Loucy (cell line): Measurements from ENCODE around the gene CNIH3.
"Not testable (repeated sequence)": the region's sequence is repeated elsewhere in the genome, so short reads cannot be mapped to it uniquely, and the experiment has no call there.

Source experiments
- H2AFZ ChIP-seq: fragments of 200-600 bp; sonication (generic); 2 replicates; pipeline ENCODE4 v1.6.0; 2016; ENCODE audit warnings: antibody characterized with exemption, mild to moderate bottlenecking, low read length, moderate library complexity
- H3F3A ChIP-seq: fragments of 200-600 bp; 2 replicates; pipeline ENCODE4 v1.6.0; 2016; ENCODE audit warnings: antibody characterized with exemption, low read depth, mild to moderate bottlenecking
- H3K27me3 ChIP-seq: fragments of 200-600 bp; sonication (generic); 2 replicates; pipeline ENCODE4 v1.6.1; 2014; ENCODE audit warnings: low read length, mild to moderate bottlenecking; ENCODE audit not compliant: insufficient read depth, poor library complexity, severe bottlenecking
- H3K36me3 ChIP-seq: fragments of 200-600 bp; sonication (generic); 2 replicates; pipeline ENCODE4 v1.6.1; 2016; ENCODE audit warnings: low read length; ENCODE audit not compliant: insufficient read depth
- H3K4me1 ChIP-seq: fragments of 200-600 bp; sonication (generic); 2 replicates; pipeline ENCODE4 v1.5.1; 2014; ENCODE audit warnings: low read length, mild to moderate bottlenecking; ENCODE audit not compliant: insufficient read depth, poor library complexity, severe bottlenecking
- H3K4me2 ChIP-seq: fragments of 200-600 bp; sonication (generic); 2 replicates; pipeline ENCODE4 v1.6.0; 2014; ENCODE audit warnings: antibody characterized with exemption, low read length, low read depth, mild to moderate bottlenecking; ENCODE audit not compliant: poor library complexity, severe bottlenecking
- H3K4me3 ChIP-seq: fragments of 200-600 bp; sonication (generic); 2 replicates; pipeline ENCODE4 v1.5.1; 2014; ENCODE audit warnings: low read length, mild to moderate bottlenecking, mixed read lengths; ENCODE audit not compliant: poor library complexity, severe bottlenecking
- H3K79me2 ChIP-seq: fragments of 200-600 bp; sonication (generic); 2 replicates; pipeline ENCODE4 v1.6.1; 2014; ENCODE audit warnings: low read length; ENCODE audit not compliant: insufficient read depth
- H3K9ac ChIP-seq: fragments of 200-600 bp; sonication (generic); 2 replicates; pipeline ENCODE4 v1.6.0; 2014; ENCODE audit warnings: mild to moderate bottlenecking, low read depth, low read length, moderate library complexity; ENCODE audit not compliant: poor library complexity, severe bottlenecking
- H3K9me2 ChIP-seq: fragments of 200-600 bp; sonication (generic); replicated peaks from 2 replicates; pipeline ENCODE4 v1.6.1; 2016; ENCODE audit warnings: low read depth, low read length, mixed read lengths
- H3K9me3 ChIP-seq: fragments of 200-600 bp; sonication (generic); 2 replicates; pipeline ENCODE4 v1.6.1; 2014; ENCODE audit warnings: mild to moderate bottlenecking, antibody characterized with exemption, low read length, low read depth; ENCODE audit not compliant: insufficient read depth
- H4K20me1 ChIP-seq: fragments of 200-600 bp; sonication (generic); 2 replicates; pipeline ENCODE4 v1.6.0; 2014; ENCODE audit warnings: antibody characterized with exemption, low read length, mild to moderate bottlenecking; ENCODE audit not compliant: insufficient read depth, poor library complexity, severe bottlenecking
- EZH2phosphoT487 ChIP-seq: fragments of 200-600 bp; IDR thresholded peaks from 2 replicates; pipeline ENCODE4 v1.6.1; 2018; ENCODE audit warnings: antibody characterized with exemption, mild to moderate bottlenecking, moderate library complexity, borderline replicate concordance
- TF ChIP-seq, protein P1 (sequence below): fragments of 200-600 bp; sonication (generic); conservative IDR thresholded peaks from 2 replicates; pipeline ENCODE4 v1.5.1; 2014; ENCODE audit warnings: mild to moderate bottlenecking, antibody characterized with exemption, low read length

The CNIH3 gene

DNA sequence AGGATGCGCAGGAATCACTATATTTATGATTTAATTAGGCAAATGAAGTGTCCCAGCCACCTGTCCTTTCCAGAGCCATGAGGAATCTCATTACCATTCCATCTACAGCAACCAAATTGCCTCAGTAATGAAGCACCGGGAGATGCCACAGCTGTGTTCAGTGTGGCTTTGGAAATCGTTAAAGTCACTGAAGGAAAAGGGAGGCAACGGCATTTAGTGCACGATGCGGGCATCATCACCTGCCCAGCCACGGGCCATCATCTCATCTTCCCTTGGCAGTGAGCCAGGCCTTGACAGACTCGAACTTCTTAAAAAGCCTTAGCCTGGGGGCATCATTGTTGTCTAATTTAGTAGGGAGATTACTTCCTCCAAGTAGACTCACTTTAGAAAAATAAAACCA lies 67.8 kb downstream of the CNIH3 start:
- Histone ChIP-seq H2AFZ (no peak overlapping the region), H3K4me1 (peaks cover 5% of the 10 kb centered on the region), H3K79me2 (no peaks in the 10 kb centered on the region), H3K27me3 (no peaks in the 10 kb centered on the region), H4K20me1 (no peaks in the 10 kb centered on the region), H3K4me2 (no peak overlapping the region), H3K9me3 (no peaks in the 10 kb centered on the region), H3K9ac (no peak overlapping the region), H3K36me3 (peaks cover 18% of the 10 kb centered on the region; the same call in 1 of the 2 replicates), H3K9me2 (no peaks in the 10 kb centered on the region), H3K4me3 (no peak overlapping the region), H3F3A (no peaks in the 10 kb centered on the region)
- TF ChIP-seq, protein P1, sequence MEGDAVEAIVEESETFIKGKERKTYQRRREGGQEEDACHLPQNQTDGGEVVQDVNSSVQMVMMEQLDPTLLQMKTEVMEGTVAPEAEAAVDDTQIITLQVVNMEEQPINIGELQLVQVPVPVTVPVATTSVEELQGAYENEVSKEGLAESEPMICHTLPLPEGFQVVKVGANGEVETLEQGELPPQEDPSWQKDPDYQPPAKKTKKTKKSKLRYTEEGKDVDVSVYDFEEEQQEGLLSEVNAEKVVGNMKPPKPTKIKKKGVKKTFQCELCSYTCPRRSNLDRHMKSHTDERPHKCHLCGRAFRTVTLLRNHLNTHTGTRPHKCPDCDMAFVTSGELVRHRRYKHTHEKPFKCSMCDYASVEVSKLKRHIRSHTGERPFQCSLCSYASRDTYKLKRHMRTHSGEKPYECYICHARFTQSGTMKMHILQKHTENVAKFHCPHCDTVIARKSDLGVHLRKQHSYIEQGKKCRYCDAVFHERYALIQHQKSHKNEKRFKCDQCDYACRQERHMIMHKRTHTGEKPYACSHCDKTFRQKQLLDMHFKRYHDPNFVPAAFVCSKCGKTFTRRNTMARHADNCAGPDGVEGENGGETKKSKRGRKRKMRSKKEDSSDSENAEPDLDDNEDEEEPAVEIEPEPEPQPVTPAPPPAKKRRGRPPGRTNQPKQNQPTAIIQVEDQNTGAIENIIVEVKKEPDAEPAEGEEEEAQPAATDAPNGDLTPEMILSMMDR: no peak
- TF ChIP-seq EZH2phosphoT487: no peak

DNA sequence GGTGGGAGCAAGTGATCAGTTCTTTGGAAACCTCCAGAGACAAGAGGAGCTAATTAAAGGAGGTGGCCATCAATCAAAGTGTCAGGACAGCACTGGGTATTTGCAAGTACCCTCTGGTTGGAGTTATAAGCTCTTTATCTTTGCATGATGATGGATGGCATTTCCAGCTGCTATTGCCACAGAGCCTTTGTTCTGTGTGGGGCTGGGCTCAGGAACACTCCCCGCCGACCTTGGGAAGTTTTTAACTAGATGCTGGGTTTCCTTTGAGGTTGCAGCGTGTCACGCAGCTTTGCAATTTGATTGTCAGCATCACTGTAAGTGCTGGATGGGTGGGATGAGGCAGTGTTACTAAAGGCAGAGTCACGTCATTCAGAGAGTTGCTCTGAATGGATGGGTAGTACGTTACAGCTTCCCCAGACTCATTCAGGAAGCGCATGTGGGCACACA lies 68.9 kb downstream of the CNIH3 start:
- Histone ChIP-seq H3K4me3 (no peak overlapping the region), H3K9me2 (no peaks in the 10 kb centered on the region), H3K4me2 (no peak overlapping the region), H3K79me2 (no peaks in the 10 kb centered on the region), H3K36me3 (peaks cover 18% of the 10 kb centered on the region; the same call in 1 of the 2 replicates), H3K9ac (no peak overlapping the region), H2AFZ (no peak overlapping the region), H3F3A (no peaks in the 10 kb centered on the region), H4K20me1 (no peaks in the 10 kb centered on the region), H3K4me1 (peaks cover 7% of the 10 kb centered on the region), H3K27me3 (no peaks in the 10 kb centered on the region), H3K9me3 (no peaks in the 10 kb centered on the region)
- TF ChIP-seq EZH2phosphoT487: no peak
- TF ChIP-seq, protein P1: no peak

DNA sequence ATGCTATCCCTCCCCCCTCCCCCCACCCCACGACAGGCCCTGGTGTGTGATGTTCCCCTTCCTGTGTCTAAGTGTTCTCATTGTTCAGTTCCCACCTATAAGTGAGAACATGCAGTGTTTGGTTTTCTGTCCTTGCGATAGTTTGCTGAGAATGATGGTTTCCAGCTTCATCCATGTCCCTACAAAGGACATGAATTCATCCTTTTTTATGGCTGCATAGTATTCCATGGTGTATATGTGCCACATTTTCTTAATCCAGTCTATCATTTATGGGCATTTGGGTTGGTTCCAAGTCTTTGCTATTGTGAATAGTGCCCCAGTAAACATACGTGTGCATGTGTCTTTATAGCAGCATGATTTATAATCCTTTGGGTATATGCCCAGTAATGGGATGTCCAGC lies 70.0 kb downstream of the CNIH3 start:
- not testable (repeated sequence) for H3K4me2 ChIP-seq, H4K20me1 ChIP-seq, H3K4me1 ChIP-seq, H3K9me3 ChIP-seq, H3K9ac ChIP-seq, H3K27me3 ChIP-seq, H3K4me3 ChIP-seq, H3K9me2 ChIP-seq, H3F3A ChIP-seq, H2AFZ ChIP-seq, H3K79me2 ChIP-seq
- H3K36me3 ChIP-seq: peaks cover 14% of the 10 kb centered on the region; the same call in 1 of the 2 replicates

DNA sequence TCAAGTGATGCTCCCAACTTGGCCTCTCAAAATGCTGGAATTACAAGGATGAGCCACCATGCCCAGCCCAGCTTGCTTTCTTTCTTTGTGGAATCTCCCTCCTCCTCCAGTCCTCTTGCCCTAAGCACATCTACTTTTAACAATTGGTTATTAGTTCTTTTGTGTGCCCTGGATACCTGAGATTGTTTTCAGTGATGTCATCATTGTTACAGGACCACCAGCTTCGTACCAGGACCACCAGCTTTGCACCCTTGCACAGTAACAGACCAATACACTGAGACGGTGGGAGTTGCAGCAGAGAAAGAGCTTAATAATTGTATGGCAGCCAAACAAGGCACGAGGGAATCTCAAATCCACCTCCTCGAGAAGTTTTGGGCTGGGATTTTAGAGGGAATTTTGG lies 71.3 kb downstream of the CNIH3 start:
- Histone ChIP-seq H3K4me3 (no peak overlapping the region), H3F3A (no peaks in the 10 kb centered on the region), H3K79me2 (no peaks in the 10 kb centered on the region), H3K9me3 (no peaks in the 10 kb centered on the region), H3K27me3 (no peaks in the 10 kb centered on the region), H3K36me3 (peaks cover 4% of the 10 kb centered on the region; the same call in 1 of the 2 replicates), H3K9me2 (no peaks in the 10 kb centered on the region), H3K4me2 (no peak overlapping the region), H4K20me1 (no peaks in the 10 kb centered on the region), H3K9ac (no peak overlapping the region), H3K4me1 (peaks cover 7% of the 10 kb centered on the region), H2AFZ (no peak overlapping the region)
- TF ChIP-seq EZH2phosphoT487: no peak
- TF ChIP-seq, protein P1: no peak
